Fibroblast of lung (primary cell): ENCODE results near the gene LOXHD1. TPM values are rescaled to one million over a fixed set of nuclear protein-coding genes. Genes with fewer than 3 reads are reported as not detected.

Experiments used
- DNase-seq, 2 donors: peaks; one replicate each; pipeline versions ENCODE4 v3.0.0 to v3.0.0-alpha.2; 2010; ENCODE audit warnings: low read depth in 2 of 2
- H2AFZ ChIP-seq: 2 replicates; pipeline ENCODE4 v1.5.1; 2012; ENCODE audit warnings: low read length, control low read depth, inconsistent platforms
- H3K27ac ChIP-seq: 2 replicates; pipeline ENCODE4 v1.5.1; 2011; ENCODE audit warnings: low read length, control low read depth; ENCODE audit not compliant: insufficient read depth
- H3K27me3 ChIP-seq: 2 replicates; pipeline ENCODE4 v1.5.1; 2011; ENCODE audit warnings: mild to moderate bottlenecking, low read length; ENCODE audit not compliant: control insufficient read depth, insufficient read depth
- H3K36me3 ChIP-seq: 2 replicates; pipeline ENCODE4 v1.5.1; 2011; ENCODE audit warnings: low read length; ENCODE audit not compliant: control insufficient read depth, insufficient read depth
- H3K4me1 ChIP-seq: 2 replicates; pipeline ENCODE4 v1.5.1; 2011; ENCODE audit warnings: low read length; ENCODE audit not compliant: control insufficient read depth, insufficient read depth; ENCODE audit errors: extremely low read depth
- H3K4me2 ChIP-seq: 2 replicates; pipeline ENCODE4 v1.5.1; 2011; ENCODE audit warnings: low read length, control low read depth; ENCODE audit not compliant: insufficient read depth; ENCODE audit errors: extremely low read depth
- H3K4me3 ChIP-seq, 4 experiments: fragments of 200-600 bp in 1 of 4; sonication (generic) in 1 of 4; replicated peaks in 1 of 4; 2 replicates each; pipeline ENCODE4 v1.5.1; 2011 to 2016; ENCODE audit warnings: low read length in 4 of 4, low read depth in 3 of 4, mild to moderate bottlenecking in 3 of 4, control low read depth in 2 of 4, inconsistent platforms in 1 of 4, mixed read lengths in 1 of 4; ENCODE audit not compliant: insufficient read depth in 1 of 4; ENCODE audit errors: control extremely low read depth in 1 of 4
- H3K79me2 ChIP-seq: 2 replicates; pipeline ENCODE4 v1.5.1; 2012; ENCODE audit warnings: mild to moderate bottlenecking, low read length, inconsistent platforms; ENCODE audit not compliant: control insufficient read depth, insufficient read depth
- H3K9ac ChIP-seq: 2 replicates; pipeline ENCODE4 v1.5.1; 2011; ENCODE audit warnings: mild to moderate bottlenecking, low read length, control low read depth; ENCODE audit not compliant: insufficient read depth
- H3K9me3 ChIP-seq: 2 replicates; pipeline ENCODE4 v1.5.1; 2012; ENCODE audit warnings: low read depth, low read length; ENCODE audit not compliant: control insufficient read depth, insufficient read depth
- H4K20me1 ChIP-seq: 2 replicates; pipeline ENCODE4 v1.5.1; 2011; ENCODE audit warnings: low read length; ENCODE audit not compliant: control insufficient read depth, insufficient read depth; ENCODE audit errors: extremely low read depth
- EZH2 ChIP-seq: IDR thresholded peaks from 2 replicates; pipeline ENCODE4 v1.5.1; 2012; ENCODE audit warnings: low read length, control low read depth, mild to moderate bottlenecking; ENCODE audit errors: missing control alignments
- polyA plus RNA-seq, 2 donors: library from polyadenylated mRNA; depleted of rRNA in 1 of 2; stranded (reverse) in 1 of 2; unstranded in 1 of 2; fragments of >200 nt; gene quantifications; 2 replicates each; pipeline ENCODE4 v1.2.1, GENCODE V29; 2011 to 2012; ENCODE audit warnings: missing spikeins in 1 of 2
- total RNA-seq: library from RNA; depleted of rRNA; stranded (reverse); fragments of >200 nt; gene quantifications from 2 replicates; pipeline ENCODE4 v1.2.1, GENCODE V29; 2014
- TF ChIP-seq, protein P1 (sequence below), 2 donors: IDR thresholded peaks in 1 of 2; conservative IDR thresholded peaks in 1 of 2; 1 replicate in 1 of 2; 2 replicates in 1 of 2; pipeline ENCODE4 v1.5.1; 2011 to 2012; ENCODE audit warnings: low read length in 2 of 2, control low read depth in 1 of 2, inconsistent platforms in 1 of 2, low read depth in 1 of 2, mild to moderate bottlenecking in 1 of 2

The LOXHD1 gene
- total and polyA plus RNA-seq, 2 donors (not counting 1 experiment from before 2014, with no cell fraction given) = not detected

- Histone ChIP-seq H2AFZ (no peak overlapping the region), H3K9ac (no peak overlapping the region), H3K79me2 (no peaks in the 10 kb centered on the region), H3K4me1 (no peaks in the 10 kb centered on the region), H3K4me2 (no peak overlapping the region), H3K4me3 (no peak overlapping the region), H3K36me3 (no peaks in the 10 kb centered on the region), H4K20me1 (no peaks in the 10 kb centered on the region), H3K9me3 (no peaks in the 10 kb centered on the region), H3K27ac (no peak overlapping the region), H3K27me3 (no peaks in the 10 kb centered on the region)
- TF ChIP-seq, protein P1, sequence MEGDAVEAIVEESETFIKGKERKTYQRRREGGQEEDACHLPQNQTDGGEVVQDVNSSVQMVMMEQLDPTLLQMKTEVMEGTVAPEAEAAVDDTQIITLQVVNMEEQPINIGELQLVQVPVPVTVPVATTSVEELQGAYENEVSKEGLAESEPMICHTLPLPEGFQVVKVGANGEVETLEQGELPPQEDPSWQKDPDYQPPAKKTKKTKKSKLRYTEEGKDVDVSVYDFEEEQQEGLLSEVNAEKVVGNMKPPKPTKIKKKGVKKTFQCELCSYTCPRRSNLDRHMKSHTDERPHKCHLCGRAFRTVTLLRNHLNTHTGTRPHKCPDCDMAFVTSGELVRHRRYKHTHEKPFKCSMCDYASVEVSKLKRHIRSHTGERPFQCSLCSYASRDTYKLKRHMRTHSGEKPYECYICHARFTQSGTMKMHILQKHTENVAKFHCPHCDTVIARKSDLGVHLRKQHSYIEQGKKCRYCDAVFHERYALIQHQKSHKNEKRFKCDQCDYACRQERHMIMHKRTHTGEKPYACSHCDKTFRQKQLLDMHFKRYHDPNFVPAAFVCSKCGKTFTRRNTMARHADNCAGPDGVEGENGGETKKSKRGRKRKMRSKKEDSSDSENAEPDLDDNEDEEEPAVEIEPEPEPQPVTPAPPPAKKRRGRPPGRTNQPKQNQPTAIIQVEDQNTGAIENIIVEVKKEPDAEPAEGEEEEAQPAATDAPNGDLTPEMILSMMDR (conservative IDR thresholded peaks at IDR 0.05 in 1 of 2, IDR thresholded peaks at IDR 0.05 in 1 of 2; ENCODE audit: low read depth in 1 of 2, low read length in 2 of 2) = no peak
- no peak for TF ChIP-seq EZH2
- DNase-seq = no peak
Observed at GRCh38 chr18:46470714-46471113, 186.3 kb downstream of the LOXHD1 start.

DNA sequence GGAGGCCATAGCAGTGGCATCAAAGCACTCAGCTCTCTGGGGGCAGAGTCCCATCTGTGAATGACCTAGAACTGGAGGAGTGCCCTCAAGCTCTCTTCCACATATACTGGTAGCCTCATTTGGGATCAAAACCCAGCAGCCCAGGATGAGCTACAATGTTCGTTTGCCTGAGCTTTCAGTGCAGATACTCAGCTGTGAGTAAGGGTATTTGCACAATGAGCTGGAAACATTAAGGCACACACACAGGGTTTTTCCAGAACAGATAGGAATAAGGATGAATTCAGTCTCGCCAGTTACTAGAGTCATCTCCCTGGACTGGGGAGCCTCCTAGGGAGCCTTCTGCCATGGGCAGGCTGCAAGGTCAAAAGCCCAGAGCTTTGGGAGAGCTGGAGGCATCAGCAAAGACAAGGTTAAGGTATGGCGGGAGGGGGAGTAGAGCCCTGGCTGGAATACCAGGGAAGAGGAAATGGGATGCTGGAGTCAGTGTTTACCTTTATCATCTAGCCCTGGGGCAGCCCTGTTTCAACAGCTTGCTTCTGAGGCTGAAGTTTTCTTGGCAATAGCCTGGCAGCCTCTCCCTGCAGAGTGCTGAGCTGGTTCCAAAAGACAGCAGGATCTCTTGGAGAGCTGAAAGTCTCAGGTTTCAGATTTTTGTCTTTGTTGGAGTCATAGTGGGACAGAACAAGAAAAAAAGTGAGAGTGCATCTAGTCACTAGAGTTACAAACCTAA is 187.7 kb downstream of the LOXHD1 start:
- H3K4me3 ChIP-seq = no peak overlapping the region
- no peak overlapping the region for H3K4me2 ChIP-seq
- no peaks in the 10 kb centered on the region for H4K20me1 ChIP-seq
- DNase-seq = peak in 1 of 2 donors; percentile 23
- no peak overlapping the region for H3K9ac ChIP-seq
- no peak overlapping the region for H3K27ac ChIP-seq
- no peaks in the 10 kb centered on the region for H3K4me1 ChIP-seq
- H3K36me3 ChIP-seq = no peaks in the 10 kb centered on the region
- no peak overlapping the region for H2AFZ ChIP-seq
- H3K9me3 ChIP-seq = no peaks in the 10 kb centered on the region
- no peak for TF ChIP-seq EZH2
- TF ChIP-seq, protein P1 (conservative IDR thresholded peaks at IDR 0.05 in 1 of 2, IDR thresholded peaks at IDR 0.05 in 1 of 2; ENCODE audit: low read depth in 1 of 2, low read length in 2 of 2) = no peak
- H3K27me3 ChIP-seq = no peaks in the 10 kb centered on the region
- no peaks in the 10 kb centered on the region for H3K79me2 ChIP-seq

DNA sequence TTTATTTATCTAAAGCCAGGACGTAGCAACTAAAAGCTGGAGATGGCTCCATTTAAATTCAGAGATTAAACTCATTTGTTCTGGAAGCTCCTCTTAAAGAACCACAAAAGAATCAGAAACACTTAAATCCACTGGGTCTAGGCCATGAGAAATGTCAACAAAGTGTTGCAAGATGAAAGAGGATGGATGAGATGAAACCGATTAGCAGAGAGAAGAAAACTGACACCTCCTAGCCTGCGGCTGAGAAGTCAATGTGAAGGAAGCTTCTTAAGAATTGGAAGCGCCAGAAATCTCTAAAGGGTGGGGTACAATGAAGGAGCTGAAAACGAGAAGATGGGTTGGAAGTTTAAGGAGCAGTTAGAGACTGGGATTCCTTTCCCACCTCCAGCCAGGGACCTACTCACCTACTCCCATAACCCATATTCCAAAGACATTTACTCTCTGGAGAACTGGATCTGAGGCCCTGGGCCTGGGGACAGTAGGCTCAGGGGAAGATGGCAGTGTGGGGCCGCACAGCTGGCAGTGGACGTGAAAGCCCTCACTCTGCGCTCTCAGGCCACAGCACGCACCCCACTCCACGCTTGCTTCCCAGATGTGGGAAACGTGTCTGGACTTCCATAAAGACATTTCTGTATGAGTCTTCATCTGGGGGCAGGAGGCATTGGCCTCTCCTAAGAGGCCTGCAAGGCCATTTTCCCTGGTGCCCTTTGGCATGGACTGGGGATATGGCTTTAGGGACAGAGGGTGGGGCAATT is 188.4 kb downstream of the LOXHD1 start:
- H3K27me3 ChIP-seq = no peaks in the 10 kb centered on the region

More for the DNA sequence above, 188.4 kb downstream of the LOXHD1 start:
- Histone ChIP-seq H3K4me3 (no peak overlapping the region), H3K4me2 (no peak overlapping the region), H3K36me3 (no peaks in the 10 kb centered on the region), H3K9me3 (no peaks in the 10 kb centered on the region), H3K9ac (no peak overlapping the region), H3K4me1 (no peaks in the 10 kb centered on the region), H3K79me2 (no peaks in the 10 kb centered on the region), H2AFZ (no peak overlapping the region), H3K27ac (no peak overlapping the region), H4K20me1 (no peaks in the 10 kb centered on the region)
- no peak for TF ChIP-seq EZH2
- TF ChIP-seq, protein P1 (conservative IDR thresholded peaks at IDR 0.05 in 1 of 2, IDR thresholded peaks at IDR 0.05 in 1 of 2; ENCODE audit: low read depth in 1 of 2, low read length in 2 of 2) = no peak
- DNase-seq = no peak
